ENCODE data around the gene KRTAP12-2.

The KRTAP12-2 gene

DNA sequence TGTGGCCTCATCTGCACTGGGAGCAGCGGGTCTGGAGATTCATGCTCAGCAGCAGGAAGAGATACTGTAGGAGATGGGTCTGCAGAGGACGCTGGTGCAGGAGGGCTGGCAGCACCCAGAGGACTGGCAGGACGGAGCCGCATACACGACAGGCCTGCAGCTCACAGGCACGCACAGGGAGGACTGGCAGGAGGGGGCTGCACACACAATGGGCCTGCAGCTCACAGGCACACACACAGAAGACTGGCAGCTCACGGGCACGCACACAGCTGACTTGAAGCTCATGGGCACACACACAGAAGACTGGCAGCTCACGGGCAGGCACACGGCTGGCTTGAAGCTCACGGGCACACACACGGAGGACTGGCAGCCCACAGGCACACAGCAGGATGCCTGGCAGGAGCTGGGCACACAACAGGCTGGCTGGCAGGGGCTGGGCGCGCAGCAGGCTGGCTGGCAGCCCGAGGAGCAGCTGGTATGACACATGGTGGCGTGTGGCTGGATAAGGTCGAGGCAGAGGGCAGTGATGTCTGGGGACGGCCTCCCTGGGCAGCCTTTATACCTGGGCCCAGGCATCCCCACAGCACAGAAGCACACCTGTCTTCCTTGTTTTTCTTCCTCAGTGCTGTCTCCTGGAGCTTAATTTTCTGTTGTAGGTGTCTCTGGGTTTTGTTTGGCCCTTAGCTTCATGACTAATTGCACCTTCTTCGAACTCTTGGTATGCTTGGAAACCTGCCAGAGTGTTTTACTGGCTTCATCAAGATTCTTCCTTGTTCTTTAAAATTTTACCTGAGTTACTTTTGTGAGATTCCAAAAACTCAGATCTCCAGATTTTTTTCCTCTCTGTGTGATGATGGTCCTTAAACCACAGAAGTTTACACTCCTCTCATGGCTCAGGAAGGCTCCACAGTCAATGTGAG lies at the start of gene KRTAP12-2:
TSS of gene KRTAP12-2 (minus strand) at position 527 of the 920 bp plus-strand sequence. CDS start at position 486, 41 bp downstream.
- DNase-seq = no peak

- DNase-seq = no peak
These were observed 48.2 kb upstream of the KRTAP12-2 start for GRCh38 chr21:44714905-44715304.

GRCh38 chr21:44713846-44714245 lies 47.1 kb upstream of the KRTAP12-2 start:
- DNase-seq = no peak

DNA sequence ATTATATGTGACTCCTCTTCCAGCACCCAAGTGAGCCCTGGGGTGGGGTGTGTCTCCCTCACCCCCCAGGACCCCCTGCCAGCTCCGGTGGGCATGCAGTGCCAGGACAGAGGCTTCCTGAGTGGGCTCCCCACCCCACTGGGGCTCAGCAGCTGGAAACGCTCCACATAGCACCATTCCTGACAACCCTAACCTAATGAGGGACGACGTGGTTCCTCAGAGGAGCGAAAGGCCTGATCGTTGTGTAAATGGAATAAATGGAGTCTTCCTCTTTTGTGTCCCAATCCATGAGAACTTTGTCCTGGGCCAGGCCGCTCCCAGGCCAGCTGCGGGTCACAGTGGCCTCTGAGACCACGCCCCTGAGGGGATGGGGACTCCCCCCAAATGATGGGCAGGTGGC lies 46.4 kb upstream of the KRTAP12-2 start:
- DNase-seq = no peak

GRCh38 chr21:44712203-44713028 lies 45.7 kb upstream of the KRTAP12-2 start:
- no peak for DNase-seq

GRCh38 chr21:44711327-44712202 lies 44.8 kb upstream of the KRTAP12-2 start, which contains the start of gene TSPEAR:
Gene TSPEAR, minus strand, starts transcription at chr21:44711572. Its CDS starts 58 bp downstream, at chr21:44711514.
- no peak for DNase-seq

GRCh38 chr21:44710756-44711326 lies 44.1 kb upstream of the KRTAP12-2 start:
- no peak for DNase-seq

- no peak for DNase-seq
These were observed 43.6 kb upstream of the KRTAP12-2 start for GRCh38 chr21:44710294-44710665.

DNA sequence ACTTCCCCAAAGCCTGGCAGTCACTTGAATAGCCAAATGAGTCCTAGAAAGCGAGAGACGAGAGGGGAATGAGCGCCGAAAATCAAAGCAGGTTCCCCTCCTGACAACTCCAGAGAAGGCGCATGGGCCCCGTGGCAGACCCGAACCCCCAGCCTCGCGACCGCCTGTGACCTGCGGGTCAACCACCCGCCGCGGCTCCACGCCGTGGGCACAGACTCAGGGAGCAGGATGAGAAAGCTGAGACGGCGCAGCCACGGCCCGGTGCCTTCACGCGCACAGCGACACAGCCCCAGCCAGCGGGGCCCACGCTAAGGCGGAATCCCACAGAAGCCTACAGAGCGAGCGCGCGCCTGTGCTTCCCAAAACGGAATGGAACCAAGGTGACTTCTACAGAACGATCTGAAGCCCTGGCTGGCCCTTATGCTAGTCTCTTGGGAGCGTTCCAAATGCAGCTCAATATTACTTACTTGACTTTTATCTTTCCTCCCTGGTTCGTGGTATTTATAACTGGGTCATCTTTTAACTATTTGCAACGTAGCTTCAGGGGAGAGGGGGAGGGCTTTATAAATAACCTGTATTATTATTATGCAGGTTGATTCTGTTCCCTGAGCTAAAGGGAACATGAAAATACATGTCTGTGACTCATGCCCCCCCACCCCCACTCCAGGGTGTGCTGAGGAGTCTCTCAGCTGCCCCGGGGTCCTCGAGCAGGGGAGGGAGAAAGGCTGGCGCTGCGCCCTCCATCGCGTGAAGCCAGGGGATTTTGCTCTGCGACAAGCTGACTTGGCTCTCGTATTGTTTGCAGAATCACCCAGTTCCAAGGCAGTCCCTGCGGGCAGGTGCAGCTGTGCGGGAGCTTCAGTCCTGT lies 42.9 kb upstream of the KRTAP12-2 start:
- DNase-seq = peak; percentile 50

GRCh38 chr21:44708866-44709425 lies 42.2 kb upstream of the KRTAP12-2 start:
- DNase-seq = no peak

GRCh38 chr21:44708213-44708865 lies 41.6 kb upstream of the KRTAP12-2 start:
- no peak for DNase-seq

DNA sequence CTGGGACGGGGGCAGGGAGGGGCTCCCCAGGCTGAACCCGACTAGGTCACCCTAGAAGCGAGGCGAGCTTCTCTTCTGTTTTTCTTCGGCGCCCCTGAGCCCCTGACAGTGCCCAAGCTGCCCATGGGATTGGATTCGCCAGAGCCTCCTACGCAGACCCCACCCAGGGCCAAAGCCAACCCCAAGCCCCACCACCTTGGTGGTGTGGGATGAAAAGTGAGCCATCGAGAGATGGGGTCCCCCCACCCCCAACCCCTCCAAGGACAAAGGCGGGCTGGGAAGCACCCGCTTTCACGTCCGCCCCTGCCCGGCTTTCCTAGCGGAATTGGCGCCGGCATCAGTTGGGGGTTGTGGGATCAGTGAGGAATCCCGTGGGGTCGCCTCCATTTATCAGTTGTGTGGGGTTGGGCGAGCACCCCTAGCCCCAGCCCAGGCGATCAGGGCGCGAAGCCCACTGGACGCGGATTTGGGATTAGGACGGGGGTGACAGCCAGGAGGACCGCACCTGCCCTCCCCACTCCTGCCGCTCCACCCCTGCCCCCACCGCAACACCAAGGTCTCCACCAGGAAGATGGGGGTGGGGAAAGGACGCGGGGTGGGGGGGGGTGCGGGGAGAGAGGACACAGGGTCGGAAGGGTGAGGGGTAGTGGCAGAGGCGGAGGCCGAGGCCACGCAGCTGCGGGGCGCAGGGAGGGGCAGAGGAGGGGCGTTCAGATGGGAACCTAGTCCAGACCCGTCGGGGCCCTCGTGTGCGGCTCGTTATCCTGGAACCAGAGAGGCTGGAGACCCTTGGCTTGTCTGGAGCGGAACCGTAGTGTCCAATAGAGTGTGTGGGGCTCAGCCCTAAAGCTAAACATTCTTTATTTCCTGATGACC lies 40.2 kb upstream of the KRTAP12-2 start:
- DNase-seq = no peak

- DNase-seq = no peak
These were observed 39.4 kb upstream of the KRTAP12-2 start for GRCh38 chr21:44706026-44706705.

GRCh38 chr21:44704636-44705001 lies 37.9 kb upstream of the KRTAP12-2 start:
- DNase-seq = no peak

DNA sequence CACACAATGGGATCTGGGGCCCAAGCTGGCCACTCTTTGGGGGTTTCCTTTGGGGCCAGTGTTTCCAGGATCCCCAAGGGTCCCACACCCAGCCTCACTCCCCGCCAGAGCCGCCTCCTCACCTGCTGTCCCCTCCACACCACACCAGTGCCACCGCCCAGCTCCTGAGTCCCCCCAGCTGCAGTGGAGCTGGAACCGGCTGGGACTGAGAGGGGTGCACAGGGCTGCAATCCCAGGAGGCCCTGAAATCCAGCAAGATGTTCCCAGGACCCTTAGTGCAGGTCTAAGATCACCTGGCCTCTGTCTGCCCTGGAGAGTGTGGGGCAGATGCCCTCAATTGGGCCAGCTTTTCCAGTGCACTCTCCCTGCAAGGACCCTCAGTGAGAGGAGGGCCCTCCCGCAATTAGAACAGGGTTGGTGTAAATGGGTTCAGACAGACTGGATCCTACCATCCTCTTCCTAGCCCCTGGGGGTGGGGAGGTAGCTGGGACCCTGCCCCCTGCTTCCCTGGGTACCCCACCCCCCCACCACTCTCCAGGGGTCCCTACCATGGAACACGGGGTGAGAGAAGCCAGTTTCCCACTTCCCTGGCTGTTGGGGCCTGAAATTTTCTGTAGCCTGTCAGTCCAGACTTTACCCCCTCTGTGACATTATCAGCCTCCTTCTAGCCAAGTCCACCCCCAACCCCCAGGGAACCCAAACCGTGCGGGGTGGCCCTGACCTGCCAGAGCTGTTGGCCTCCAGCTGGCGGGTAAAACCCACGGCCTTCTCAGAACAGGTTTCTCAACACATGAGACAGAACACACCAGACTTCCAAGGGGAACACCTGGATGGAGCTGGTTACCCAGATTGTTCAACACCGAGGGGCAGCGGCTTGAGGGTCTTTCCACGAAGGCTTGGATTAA lies 37.3 kb upstream of the KRTAP12-2 start:
- no peak for DNase-seq

- DNase-seq = no peak
These were observed 36.4 kb upstream of the KRTAP12-2 start for GRCh38 chr21:44702973-44703730.
